Mucosa of descending colon (tissue), 3 donors: ENCODE measurements around the gene CLDN4. TPM values are rescaled to one million over a fixed set of nuclear protein-coding genes. Genes with fewer than 3 reads are reported as not detected.
A peak's percentile ranks its signal among the peaks of the same experiment; 100 is the strongest.
"Not testable (repeated sequence)": the region's sequence is repeated elsewhere in the genome, so short reads cannot be mapped to it uniquely, and the experiment has no call there.

Experiments
- ATAC-seq: fragments of 200-7000 bp; cut with Tn5 transposase; one replicate; pipeline ENCODE4 v1.9.1; 2020; ENCODE audit warnings: mild to moderate bottlenecking, moderate library complexity
- DNase-seq, 3 donors: peaks; one replicate each; pipeline ENCODE4 v3.0.0-alpha.2; 2020
- H3K36me3 ChIP-seq: fragments of 200-600 bp; one replicate; pipeline ENCODE4 v1.8.0; 2021; ENCODE audit warnings: low read depth, mild to moderate bottlenecking
- H3K4me1 ChIP-seq: fragments of 200-600 bp; one replicate; pipeline ENCODE4 v1.8.0; 2021; ENCODE audit warnings: low read depth, mild to moderate bottlenecking
- H3K4me3 ChIP-seq: fragments of 200-600 bp; one replicate; pipeline ENCODE4 v1.8.0; 2021; ENCODE audit warnings: mild to moderate bottlenecking
- H3K9me3 ChIP-seq: fragments of 200-600 bp; one replicate; pipeline ENCODE4 v1.8.0; 2021; ENCODE audit warnings: mild to moderate bottlenecking
- intact Hi-C, 2 donors: fragments of 100-400 bp; cut with DNase I in 1 of 2; cut with micrococcal nuclease in 1 of 2; formaldehyde crosslinking; loops; one replicate each; pipeline versions ENCODE4 v1.11.0 to v1.11.1; 2022; cut with DNase I, micrococcal nuclease
- total RNA-seq, 3 donors: library from RNA; stranded (reverse); fragmentation: NEBNext Ultra II Directional in 2 of 3; extraction: Animal tissue kit (Norgen Biotek cat#: 25700) in 2 of 3; gene quantifications; one replicate each; pipeline versions ENCODE4 v1.2.1 to v1.2.4, GENCODE V29; 2021 to 2023
- TF ChIP-seq, protein P1 (sequence below): fragments of 200-600 bp; IDR thresholded peaks from one replicate; pipeline ENCODE4 v1.8.0; 2022; ENCODE audit warnings: antibody characterized with exemption, mild to moderate bottlenecking
- donor health status: DM: no; HTN: no; CAD: no; lungs with moderate emphysema.
- donor health status: DM: no; HTN: no; CAD: no.
- donor health status: DM: no; HTN: yes; CAD: no.

CLDN4 gene
- total RNA-seq, 3 donors from 2014 or later = 450 to 1,208 (median 1,043) TPM

DNA sequence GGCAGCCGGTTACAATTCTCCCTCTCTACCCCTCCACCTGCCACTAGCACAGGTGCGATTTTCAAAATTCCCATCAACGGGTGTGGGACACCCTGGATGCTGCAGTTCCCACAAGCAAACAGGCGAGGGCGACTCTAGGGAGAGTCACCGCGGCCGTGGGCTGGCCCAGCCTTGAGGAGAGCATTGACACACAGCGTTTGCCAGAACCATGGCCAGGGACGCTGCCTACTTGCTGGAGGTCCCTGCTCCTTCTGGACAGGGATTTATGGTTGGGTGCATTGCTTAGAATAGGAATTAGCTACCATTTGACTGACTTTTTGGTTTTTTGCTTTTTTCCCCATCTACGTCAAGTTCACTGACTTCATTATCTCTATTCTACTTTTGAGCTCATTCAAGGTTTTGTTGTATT, 19.0 kb upstream of the CLDN4 start:
- TF ChIP-seq, protein P1, sequence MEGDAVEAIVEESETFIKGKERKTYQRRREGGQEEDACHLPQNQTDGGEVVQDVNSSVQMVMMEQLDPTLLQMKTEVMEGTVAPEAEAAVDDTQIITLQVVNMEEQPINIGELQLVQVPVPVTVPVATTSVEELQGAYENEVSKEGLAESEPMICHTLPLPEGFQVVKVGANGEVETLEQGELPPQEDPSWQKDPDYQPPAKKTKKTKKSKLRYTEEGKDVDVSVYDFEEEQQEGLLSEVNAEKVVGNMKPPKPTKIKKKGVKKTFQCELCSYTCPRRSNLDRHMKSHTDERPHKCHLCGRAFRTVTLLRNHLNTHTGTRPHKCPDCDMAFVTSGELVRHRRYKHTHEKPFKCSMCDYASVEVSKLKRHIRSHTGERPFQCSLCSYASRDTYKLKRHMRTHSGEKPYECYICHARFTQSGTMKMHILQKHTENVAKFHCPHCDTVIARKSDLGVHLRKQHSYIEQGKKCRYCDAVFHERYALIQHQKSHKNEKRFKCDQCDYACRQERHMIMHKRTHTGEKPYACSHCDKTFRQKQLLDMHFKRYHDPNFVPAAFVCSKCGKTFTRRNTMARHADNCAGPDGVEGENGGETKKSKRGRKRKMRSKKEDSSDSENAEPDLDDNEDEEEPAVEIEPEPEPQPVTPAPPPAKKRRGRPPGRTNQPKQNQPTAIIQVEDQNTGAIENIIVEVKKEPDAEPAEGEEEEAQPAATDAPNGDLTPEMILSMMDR = peak; percentile 92
- Histone ChIP-seq H3K4me3 (no peak overlapping the region), H3K36me3 (no peaks in the 10 kb centered on the region), H3K4me1 (peaks cover 7% of the 10 kb centered on the region), H3K9me3 (no peaks in the 10 kb centered on the region)
- ATAC-seq (peak; percentile 77), DNase-seq (peak; percentile 84 to 91 (median 86))
- intact Hi-C loops = no loop called here

DNA sequence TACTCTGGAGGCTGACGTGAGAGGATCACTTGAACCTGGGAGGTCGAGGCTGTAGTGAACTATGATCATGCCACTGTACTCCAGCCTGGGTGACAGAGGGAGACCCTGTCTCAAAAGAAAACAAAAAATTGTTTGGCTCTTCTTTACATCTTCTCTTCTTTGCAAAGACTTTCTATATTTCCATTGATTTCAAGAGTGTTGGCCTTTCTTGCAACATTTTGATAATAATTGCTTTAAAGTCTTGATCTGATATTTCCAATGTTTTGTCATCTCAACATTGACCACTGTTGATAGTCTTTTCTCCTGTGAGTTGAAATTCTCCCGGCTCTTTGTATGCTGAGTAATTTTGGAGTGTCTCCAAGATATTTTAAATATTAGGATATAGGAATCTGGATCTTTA, 17.8 kb upstream of the CLDN4 start:
- DNase-seq = peak in 1 of 3 donors; percentile 2
- TF ChIP-seq, protein P1 = no peak
- intact Hi-C loops = no loop called here
- no peak for ATAC-seq
- H3K36me3 ChIP-seq = no peaks in the 10 kb centered on the region
- no peak overlapping the region for H3K4me3 ChIP-seq
- H3K4me1 ChIP-seq = peaks cover 3% of the 10 kb centered on the region
- H3K9me3 ChIP-seq = no peaks in the 10 kb centered on the region

DNA sequence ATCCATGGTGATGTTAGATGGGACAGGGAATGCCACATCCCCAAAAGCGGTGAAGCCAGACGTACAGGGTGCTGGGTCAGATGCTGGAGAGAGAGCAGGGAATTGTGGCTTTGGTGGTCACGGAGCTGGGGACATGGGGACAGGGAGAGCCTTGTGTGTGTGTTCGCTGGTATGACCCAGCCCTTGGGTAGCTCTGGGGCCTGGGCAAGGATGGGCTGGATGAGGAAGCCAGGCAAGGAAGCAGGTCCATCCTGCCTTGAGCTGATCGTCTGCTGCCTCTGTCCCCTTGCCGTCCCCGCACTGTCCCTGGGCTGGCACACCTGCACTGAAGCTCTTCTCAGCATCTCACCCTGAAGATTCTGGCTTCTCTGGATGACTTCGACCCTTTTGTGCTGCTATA, 15.4 kb upstream of the CLDN4 start:
- Histone ChIP-seq H3K9me3 (no peaks in the 10 kb centered on the region), H3K4me3 (no peak overlapping the region), H3K36me3 (no peaks in the 10 kb centered on the region), H3K4me1 (no peaks in the 10 kb centered on the region)
- ATAC-seq (no peak), DNase-seq (peak in 1 of 3 donors; percentile 32)
- intact Hi-C loops = no loop called here
- TF ChIP-seq, protein P1 = no peak

DNA sequence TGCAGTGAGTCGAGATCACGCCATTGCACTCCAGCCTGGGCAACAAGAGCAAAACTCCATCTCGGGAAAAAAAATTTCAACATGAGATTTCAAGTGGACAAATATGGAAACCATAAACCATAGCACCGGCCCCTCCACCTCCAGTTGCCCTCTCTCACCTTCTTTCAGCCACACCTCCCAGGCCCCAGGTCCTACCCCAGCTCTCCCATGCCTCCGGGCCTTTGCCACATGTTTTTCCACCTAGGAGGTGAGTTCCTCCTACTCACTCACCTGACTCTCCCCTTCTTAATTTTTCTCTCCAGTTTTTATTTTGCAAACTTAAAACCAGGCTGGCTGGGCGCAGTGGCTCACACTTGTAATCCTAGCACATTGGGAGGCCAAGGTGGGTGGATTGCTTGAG, 13.7 kb upstream of the CLDN4 start:
- no peaks in the 10 kb centered on the region for H3K9me3 ChIP-seq

DNA sequence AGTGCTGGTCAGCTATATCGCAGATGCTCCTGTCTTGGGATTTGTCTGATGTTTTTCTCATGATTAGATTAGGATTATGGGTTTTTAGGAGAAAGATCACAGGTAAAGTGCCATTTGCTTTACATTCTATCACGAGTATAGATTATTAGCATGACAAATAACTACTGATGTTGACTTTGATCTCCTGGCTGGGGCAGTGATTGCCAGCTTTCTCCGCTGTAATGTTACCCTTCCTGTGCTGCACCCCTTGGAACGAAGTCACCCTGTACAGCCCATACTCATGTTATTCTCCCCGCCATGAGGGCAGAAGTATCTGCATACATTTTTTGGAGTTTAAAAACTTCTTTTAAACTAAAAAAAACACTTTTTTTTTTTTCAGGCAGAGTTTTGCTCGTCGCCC, 10.8 kb upstream of the CLDN4 start:
- H3K4me3 ChIP-seq = no peak overlapping the region
- peaks cover 7% of the 10 kb centered on the region for H3K4me1 ChIP-seq
- H3K36me3 ChIP-seq = no peaks in the 10 kb centered on the region
- H3K9me3 ChIP-seq = no peaks in the 10 kb centered on the region
- TF ChIP-seq, protein P1 = no peak
- intact Hi-C loops = no loop called here
- DNase-seq (no peak), ATAC-seq (no peak)

More for the DNA sequence above, 13.7 kb upstream of the CLDN4 start:
- no peaks in the 10 kb centered on the region for H3K36me3 ChIP-seq
- H3K4me1 ChIP-seq = peaks cover 7% of the 10 kb centered on the region
- ATAC-seq = no peak
- intact Hi-C loops = no loop called here
- no peak overlapping the region for H3K4me3 ChIP-seq
- peak in 2 of 3 donors; percentile 3 to 13 for DNase-seq
- TF ChIP-seq, protein P1 = no peak

DNA sequence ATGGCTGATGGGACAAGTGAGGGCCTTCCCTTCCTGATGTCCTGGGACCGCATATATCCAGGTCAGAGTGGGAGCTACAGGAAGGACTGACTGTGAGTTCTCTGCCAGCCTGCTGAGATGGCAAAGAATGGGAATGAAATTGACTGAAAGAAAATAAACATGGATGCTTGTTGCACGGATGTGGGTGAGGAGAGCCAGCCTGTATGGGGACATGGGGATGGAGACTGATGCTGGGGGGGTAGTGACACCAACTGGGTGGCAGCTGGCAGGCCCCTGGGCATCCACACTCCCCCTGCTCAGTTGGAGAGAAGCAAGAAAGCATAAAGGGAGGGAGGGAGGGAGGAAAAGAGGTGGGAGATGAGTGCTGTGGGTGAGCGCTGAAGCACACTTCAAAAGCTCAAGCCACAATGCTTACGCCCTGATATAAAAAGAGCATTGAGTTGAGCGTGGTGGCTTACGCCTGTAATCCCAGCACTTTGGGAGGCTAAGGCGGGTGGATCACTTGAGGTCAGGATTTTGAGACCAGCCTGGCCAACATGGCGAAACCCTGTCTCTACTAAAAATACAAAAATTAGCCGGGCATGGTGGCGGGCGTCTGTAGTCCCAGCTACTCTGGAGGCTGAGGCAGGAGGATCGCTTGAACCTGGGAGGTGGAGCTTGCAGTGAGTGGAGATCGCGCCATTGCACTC, 9.1 kb upstream of the CLDN4 start:
- H3K36me3 ChIP-seq, H3K9me3 ChIP-seq, ATAC-seq, H3K4me3 ChIP-seq, intact Hi-C loops: not testable (repeated sequence)
- DNase-seq = peak in 1 of 3 donors; percentile 33
- H3K4me1 ChIP-seq = peaks cover 18% of the 10 kb centered on the region
